Keratinocyte (primary cell): ENCODE results near the gene FAM78B. TPM values are rescaled to one million over a fixed set of nuclear protein-coding genes. Genes with fewer than 3 reads are reported as not detected.

Source experiments
- DNase-seq: peaks from one replicate; pipeline ENCODE4 v3.0.0-alpha.2; 2011; ENCODE audit warnings: low read depth, missing footprints, low spot score
- FAIRE-seq: peaks from 2 replicates; lab custom pipeline; 2011; peaks lifted over from hg19 to GRCh38; lab: Jason Lieb, UNC
- H2AFZ ChIP-seq: 2 replicates; pipeline ENCODE4 v1.6.0; 2012; ENCODE audit warnings: low read length, control low read depth, inconsistent platforms; ENCODE audit not compliant: control insufficient read depth
- H3K27ac ChIP-seq: 2 replicates; pipeline ENCODE4 v1.5.1; 2011; ENCODE audit warnings: low read length; ENCODE audit not compliant: control insufficient read depth, insufficient read depth
- H3K27me3 ChIP-seq: 3 replicates; pipeline ENCODE4 v1.6.0; 2011; ENCODE audit warnings: low read length; ENCODE audit not compliant: control insufficient read depth, insufficient read depth; ENCODE audit errors: extremely low read depth
- H3K36me3 ChIP-seq, 2 experiments: 2 replicates in 1 of 2; 3 replicates in 1 of 2; pipeline ENCODE4 v1.5.1; 2011; ENCODE audit warnings: low read length in 2 of 2, mild to moderate bottlenecking in 1 of 2; ENCODE audit not compliant: control insufficient read depth in 2 of 2, insufficient read depth in 2 of 2; ENCODE audit errors: extremely low read depth in 1 of 2
- H3K4me1 ChIP-seq: 3 replicates; pipeline ENCODE4 v1.5.1; 2011; ENCODE audit warnings: low read length; ENCODE audit not compliant: control insufficient read depth, insufficient read depth; ENCODE audit errors: extremely low read depth
- H3K4me2 ChIP-seq: 3 replicates; pipeline ENCODE4 v1.6.0; 2011; ENCODE audit warnings: low read depth, low read length; ENCODE audit not compliant: control insufficient read depth, insufficient read depth; ENCODE audit errors: extremely low read depth
- H3K4me3 ChIP-seq, 3 experiments: fragments of 200-600 bp in 1 of 3; sonication (generic) in 1 of 3; 2 replicates in 2 of 3; 3 replicates in 1 of 3; pipeline ENCODE4 v1.5.1; 2011 to 2016; ENCODE audit warnings: low read length in 3 of 3, mild to moderate bottlenecking in 3 of 3, control low read depth in 2 of 3, inconsistent platforms in 1 of 3, low read depth in 1 of 3, mixed read lengths in 1 of 3, mixed run types in 1 of 3, moderate library complexity in 1 of 3; ENCODE audit not compliant: control insufficient read depth in 2 of 3, insufficient read depth in 2 of 3; ENCODE audit errors: extremely low read depth in 1 of 3
- H3K79me2 ChIP-seq: 2 replicates; pipeline ENCODE4 v1.6.0; 2012; ENCODE audit warnings: low read length; ENCODE audit not compliant: control insufficient read depth, insufficient read depth
- H3K9ac ChIP-seq: 3 replicates; pipeline ENCODE4 v1.6.0; 2011; ENCODE audit warnings: low read length; ENCODE audit not compliant: control insufficient read depth, insufficient read depth; ENCODE audit errors: extremely low read depth
- H3K9me1 ChIP-seq: 3 replicates; pipeline ENCODE4 v1.6.0; 2011; ENCODE audit warnings: low read length; ENCODE audit not compliant: control insufficient read depth, insufficient read depth; ENCODE audit errors: extremely low read depth
- H3K9me3 ChIP-seq: 2 replicates; pipeline ENCODE4 v1.5.1; 2012; ENCODE audit warnings: low read depth, low read length; ENCODE audit not compliant: control insufficient read depth
- H4K20me1 ChIP-seq: 3 replicates; pipeline ENCODE4 v1.6.0; 2011; ENCODE audit warnings: low read length; ENCODE audit not compliant: control insufficient read depth, insufficient read depth; ENCODE audit errors: extremely low read depth
- CTCF ChIP-seq, 3 experiments: IDR thresholded peaks in 1 of 3; conservative IDR thresholded peaks in 1 of 3; optimal IDR thresholded peaks in 1 of 3; 2 replicates in 2 of 3; 3 replicates in 1 of 3; pipeline versions ENCODE3 to v1.5.1; 2011; ENCODE audit warnings: low read length in 3 of 3, mild to moderate bottlenecking in 3 of 3, moderate library complexity in 2 of 3, control low read depth in 1 of 3, inconsistent platforms in 1 of 3; ENCODE audit not compliant: insufficient read depth in 2 of 3; ENCODE audit errors: extremely low read depth in 1 of 3
- EZH2 ChIP-seq: IDR thresholded peaks from one replicate; pipeline ENCODE4 v1.6.1; 2012; ENCODE audit warnings: inconsistent platforms, mild to moderate bottlenecking, low read length, moderate library complexity
- dilution Hi-C: fragments of 300-500 bp; cut with MboI; formaldehyde crosslinking; loops from one replicate; pipeline ENCODE4 v1.7.0; 2020; ENCODE audit warnings: low sequenced_read_pairs; ENCODE audit not compliant: extremely low pct_ligation_motif_present
- polyA plus RNA-seq, 5 experiments: library from polyadenylated mRNA; depleted of rRNA in 3 of 5; stranded (reverse) in 3 of 5; stranded (forward) in 1 of 5; unstranded in 1 of 5; fragments of >200 nt; gene quantifications; 1 replicate in 1 of 5; 2 replicates in 3 of 5; 3 replicates in 1 of 5; pipeline versions ENCODE4 v1.2.1 to v1.2.3, GENCODE V29; 2011 to 2012; ENCODE audit warnings: missing spikeins in 2 of 5, low read depth in 1 of 5, low replicate concordance in 1 of 5

The FAM78B gene
- polyA plus RNA-seq, 1 donor (not counting 4 experiments of a cell fraction or from before 2014, with no cell fraction given) = 0.07 TPM

- Histone ChIP-seq H3K9me3 (no peaks in the 10 kb centered on the region), H3K27me3 (no peaks in the 10 kb centered on the region), H2AFZ (no peak overlapping the region), H3K9me1 (no peaks in the 10 kb centered on the region), H3K79me2 (no peaks in the 10 kb centered on the region), H3K4me3 (no peak overlapping the region), H3K27ac (no peak overlapping the region), H3K36me3 (no peaks in the 10 kb centered on the region), H4K20me1 (no peaks in the 10 kb centered on the region), H3K4me2 (no peak overlapping the region), H3K9ac (no peak overlapping the region), H3K4me1 (no peaks in the 10 kb centered on the region)
- DNase-seq = no peak
- FAIRE-seq = no peak
- TF ChIP-seq CTCF (optimal IDR thresholded peaks at IDR 0.05 in 1 of 3, IDR thresholded peaks at IDR 0.05 in 1 of 3, conservative IDR thresholded peaks at IDR 0.05 in 1 of 3; ENCODE audit: extremely low read depth in 1 of 3, insufficient read depth in 2 of 3, low read length in 3 of 3) = no peak
- no peak for TF ChIP-seq EZH2
- dilution Hi-C loops = no loop called here
These were observed 9.6 kb upstream of the FAM78B start for GRCh38 chr1:166176416-166176815.

GRCh38 chr1:166175032-166175431 lies 8.2 kb upstream of the FAM78B start:
- Histone ChIP-seq H3K36me3 (no peaks in the 10 kb centered on the region), H3K4me2 (no peak overlapping the region), H3K27ac (no peak overlapping the region), H4K20me1 (no peaks in the 10 kb centered on the region), H3K27me3 (no peaks in the 10 kb centered on the region), H3K4me3 (no peak overlapping the region), H3K9ac (no peak overlapping the region), H3K9me3 (no peaks in the 10 kb centered on the region), H3K79me2 (no peaks in the 10 kb centered on the region), H2AFZ (no peak overlapping the region), H3K9me1 (no peaks in the 10 kb centered on the region), H3K4me1 (no peaks in the 10 kb centered on the region)
- no peak for TF ChIP-seq EZH2
- no peak for TF ChIP-seq CTCF (optimal IDR thresholded peaks at IDR 0.05 in 1 of 3, IDR thresholded peaks at IDR 0.05 in 1 of 3, conservative IDR thresholded peaks at IDR 0.05 in 1 of 3; ENCODE audit: extremely low read depth in 1 of 3, insufficient read depth in 2 of 3, low read length in 3 of 3)
- FAIRE-seq (no peak), DNase-seq (no peak)
- dilution Hi-C loops = no loop called here
